H1 (cell line): ENCODE data around the gene BCAP31.

Source experiments
- ATF2 ChIP-seq: IDR thresholded peaks from 2 replicates; pipeline ENCODE4 v1.6.1; 2012; ENCODE audit warnings: low read length, inconsistent platforms
- BRCA1 ChIP-seq: IDR thresholded peaks from 2 replicates; pipeline ENCODE4 v1.6.1; 2012; ENCODE audit warnings: low read depth, low read length, improper control_type of control experiment
- EGR1 ChIP-seq: IDR thresholded peaks from 2 replicates; pipeline ENCODE4 v1.6.1; 2011; ENCODE audit warnings: low read depth, low read length, borderline replicate concordance
- KDM1A ChIP-seq: fragments of 200-600, 300-600 bp; sonication (generic); IDR thresholded peaks from 2 replicates; pipeline ENCODE4 v1.7.1; 2016; ENCODE audit warnings: mild to moderate bottlenecking, low read length, borderline replicate concordance
- POLR2A ChIP-seq, 2 experiments: IDR thresholded peaks; 1 replicate in 1 of 2; 2 replicates in 1 of 2; pipeline ENCODE4 v1.6.1; 2011; ENCODE audit warnings: low read depth in 2 of 2, low read length in 2 of 2, mild to moderate bottlenecking in 2 of 2; ENCODE audit errors: control extremely low read depth in 1 of 2
- RBBP5 ChIP-seq: IDR thresholded peaks from 2 replicates; pipeline ENCODE4 v1.7.1; 2012; ENCODE audit warnings: low read depth, mild to moderate bottlenecking, inconsistent platforms, low read length, moderate library complexity, borderline replicate concordance
- ZNF274 ChIP-seq: IDR thresholded peaks from 2 replicates; pipeline ENCODE4 v1.7.0; 2012; ENCODE audit warnings: low read length, borderline replicate concordance; ENCODE audit errors: extremely low read depth
- TF ChIP-seq, protein P1 (sequence below), 3 experiments: IDR thresholded peaks; 1 replicate in 2 of 3; 2 replicates in 1 of 3; pipeline versions ENCODE4 v1.5.1 to v1.6.1; 2011; ENCODE audit warnings: low read length in 3 of 3, mild to moderate bottlenecking in 3 of 3, inconsistent platforms in 2 of 3, low read depth in 1 of 3, moderate library complexity in 1 of 3; ENCODE audit not compliant: insufficient read depth in 1 of 3; ENCODE audit errors: control extremely low read depth in 1 of 3
- TF ChIP-seq, protein P2 (sequence below): IDR thresholded peaks from 2 replicates; pipeline ENCODE4 v1.6.1; 2011; ENCODE audit warnings: low read depth, mild to moderate bottlenecking, low read length; ENCODE audit not compliant: insufficient read depth

GRCh38 chrX:153700376-153700945, 23.7 kb downstream of the BCAP31 start:
- TF ChIP-seq ATF2 (no peak), BRCA1 (no peak), ZNF274 (no peak), KDM1A (no peak), EGR1 (no peak), RBBP5 (no peak), POLR2A (IDR thresholded peaks at IDR 0.05; ENCODE audit: control extremely low read depth in 1 of 2, low read depth in 2 of 2, low read length in 2 of 2) (no peak)
- TF ChIP-seq, protein P1, sequence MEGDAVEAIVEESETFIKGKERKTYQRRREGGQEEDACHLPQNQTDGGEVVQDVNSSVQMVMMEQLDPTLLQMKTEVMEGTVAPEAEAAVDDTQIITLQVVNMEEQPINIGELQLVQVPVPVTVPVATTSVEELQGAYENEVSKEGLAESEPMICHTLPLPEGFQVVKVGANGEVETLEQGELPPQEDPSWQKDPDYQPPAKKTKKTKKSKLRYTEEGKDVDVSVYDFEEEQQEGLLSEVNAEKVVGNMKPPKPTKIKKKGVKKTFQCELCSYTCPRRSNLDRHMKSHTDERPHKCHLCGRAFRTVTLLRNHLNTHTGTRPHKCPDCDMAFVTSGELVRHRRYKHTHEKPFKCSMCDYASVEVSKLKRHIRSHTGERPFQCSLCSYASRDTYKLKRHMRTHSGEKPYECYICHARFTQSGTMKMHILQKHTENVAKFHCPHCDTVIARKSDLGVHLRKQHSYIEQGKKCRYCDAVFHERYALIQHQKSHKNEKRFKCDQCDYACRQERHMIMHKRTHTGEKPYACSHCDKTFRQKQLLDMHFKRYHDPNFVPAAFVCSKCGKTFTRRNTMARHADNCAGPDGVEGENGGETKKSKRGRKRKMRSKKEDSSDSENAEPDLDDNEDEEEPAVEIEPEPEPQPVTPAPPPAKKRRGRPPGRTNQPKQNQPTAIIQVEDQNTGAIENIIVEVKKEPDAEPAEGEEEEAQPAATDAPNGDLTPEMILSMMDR (IDR thresholded peaks at IDR 0.05; ENCODE audit: control extremely low read depth in 1 of 3, insufficient read depth in 1 of 3, low read depth in 1 of 3, low read length in 3 of 3): no peak
- TF ChIP-seq, protein P2, sequence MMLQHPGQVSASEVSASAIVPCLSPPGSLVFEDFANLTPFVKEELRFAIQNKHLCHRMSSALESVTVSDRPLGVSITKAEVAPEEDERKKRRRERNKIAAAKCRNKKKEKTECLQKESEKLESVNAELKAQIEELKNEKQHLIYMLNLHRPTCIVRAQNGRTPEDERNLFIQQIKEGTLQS: no peak
